HepG2 (cell line): ENCODE measurements around the gene PNKD. TPM values are rescaled to one million over a fixed set of nuclear protein-coding genes. Genes with fewer than 3 reads are reported as not detected.
A peak's percentile ranks its signal among the peaks of the same experiment; 100 is the strongest.

Source experiments
- DRAP1 ChIP-seq: IDR thresholded peaks from 2 replicates; pipeline ENCODE4 v1.6.1; 2016; ENCODE audit warnings: missing genetic modification reagents, missing compliant biosample characterization
- GABPA ChIP-seq, 2 experiments: IDR thresholded peaks; 2 replicates each; pipeline ENCODE4 v1.6.1; 2011 to 2016; ENCODE audit warnings: low read depth in 2 of 2, low read length in 1 of 2, missing biosample characterization in 1 of 2, missing genetic modification characterization in 1 of 2
- HDAC1 ChIP-seq: sonication (generic); formaldehyde crosslinking; IDR thresholded peaks from 2 replicates; pipeline ENCODE4 v1.5.1; 2020; ENCODE audit warnings: mild to moderate bottlenecking, missing genetic modification reagents
- KAT2B ChIP-seq: fragments of 150-350 bp; IDR thresholded peaks from 2 replicates; pipeline ENCODE4 v1.6.1; 2014; ENCODE audit warnings: low read depth, low read length, borderline replicate concordance
- NCOA2 ChIP-seq: sonication (generic); formaldehyde crosslinking; IDR thresholded peaks from 2 replicates; pipeline ENCODE4 v1.8.0; 2022; ENCODE audit warnings: inconsistent platforms
- RERE ChIP-seq: IDR thresholded peaks from 2 replicates; pipeline ENCODE4 v1.6.1; 2016; ENCODE audit warnings: low read depth, missing genetic modification reagents, missing compliant biosample characterization
- SRY ChIP-seq: sonication (generic); formaldehyde crosslinking; IDR thresholded peaks from 2 replicates; pipeline ENCODE4 v1.8.0; 2022; ENCODE audit warnings: mild to moderate bottlenecking, missing genetic modification reagents
- TGIF2 ChIP-seq: IDR thresholded peaks from 2 replicates; pipeline ENCODE4 v1.6.1; 2016; ENCODE audit warnings: control low read depth, missing compliant biosample characterization
- ZBTB43 ChIP-seq: sonication (generic); formaldehyde crosslinking; conservative IDR thresholded peaks from 2 replicates; pipeline ENCODE4 v1.4.0; 2020; ENCODE audit warnings: missing genetic modification reagents
- ZBTB46 ChIP-seq: sonication (generic); formaldehyde crosslinking; IDR thresholded peaks from 2 replicates; pipeline ENCODE4 v1.4.0; 2020; ENCODE audit warnings: mild to moderate bottlenecking, missing genetic modification reagents, borderline replicate concordance
- ZHX2 ChIP-seq, 2 experiments: sonication (generic) in 1 of 2; formaldehyde crosslinking in 1 of 2; IDR thresholded peaks; 2 replicates each; pipeline versions ENCODE4 v1.6.1 to v1.9.0; 2014 to 2022; ENCODE audit warnings: antibody characterized with exemption in 1 of 2, borderline replicate concordance in 1 of 2, inconsistent platforms in 1 of 2, low read depth in 1 of 2, missing genetic modification reagents in 1 of 2
- ZNF546 ChIP-seq: sonication (generic); formaldehyde crosslinking; conservative IDR thresholded peaks from 2 replicates; pipeline ENCODE4 v1.8.1; 2023; ENCODE audit warnings: mild to moderate bottlenecking, missing genetic modification reagents
- polyA plus RNA-seq, 8 experiments: library from polyadenylated mRNA; depleted of rRNA in 3 of 8; stranded (reverse) in 7 of 8; unstranded in 1 of 8; fragments of >200 nt; fragmentation: Illumina TruSeq in 4 of 8; extraction: Trizol in 4 of 8; gene quantifications; 2 replicates each; pipeline versions ENCODE4 v1.2.1 to v1.2.3, GENCODE V29; 2011 to 2016; ENCODE audit warnings: low read depth in 4 of 8, missing spikeins in 1 of 8, mixed read lengths in 1 of 8; ENCODE audit not compliant: insufficient read depth in 1 of 8
- total RNA-seq, 5 experiments: library from RNA; depleted of rRNA; stranded (reverse); fragments of >200 nt; fragmentation: Illumina TruSeq; extraction: Trizol; gene quantifications; 2 replicates each; pipeline ENCODE4 v1.2.3, GENCODE V29; 2016; ENCODE audit warnings: low read depth in 1 of 5

Gene PNKD
- total and polyA plus RNA-seq, 2 of the 13 experiments (the other 11 are each of a cell fraction or from before 2014, with no cell fraction given) = 55.9 to 80.4 TPM

- TF ChIP-seq RERE (CRISPR knock-in tag) (no peak), DRAP1 (CRISPR knock-in tag) (peak; percentile 78), KAT2B (no peak), NCOA2 (CRISPR knock-in tag) (no peak), ZBTB43 (CRISPR knock-in tag) (peak; percentile 82), GABPA (IDR thresholded peaks at IDR 0.05; ENCODE audit: low read depth, low read length) (peak; percentile 81), GABPA (CRISPR knock-in tag; IDR thresholded peaks at IDR 0.05; ENCODE audit: low read depth) (peak; percentile 93), ZHX2 (IDR thresholded peaks at IDR 0.05; ENCODE audit: low read depth) (peak; percentile 90), ZHX2 (CRISPR knock-in tag; IDR thresholded peaks at IDR 0.05; ENCODE audit: borderline replicate concordance) (no peak), HDAC1 (CRISPR knock-in tag) (peak; percentile 49; the same call in 1 of the 2 replicates), SRY (CRISPR knock-in tag) (no peak), ZNF546 (peak; percentile 99), ZBTB46 (CRISPR knock-in tag) (no peak; the same call in 1 of the 2 replicates), TGIF2 (CRISPR knock-in tag) (no peak; the same call in 1 of the 2 replicates)
These were observed at the start of gene PNKD, which contains the start of gene AAMP (continued) for GRCh38 chr2:218269900-218270720.
